GM13976 (cell line): Measurements from ENCODE around the gene STXBP5.

Source experiments
- DNase-seq: peaks from one replicate; pipeline ENCODE4 v3.0.0; 2012; ENCODE audit warnings: low spot score
- CTCF ChIP-seq: IDR thresholded peaks from 2 replicates; pipeline ENCODE4 v1.5.1; 2012; ENCODE audit warnings: borderline replicate concordance, mild to moderate bottlenecking; ENCODE audit not compliant: insufficient read depth; ENCODE audit errors: extremely low read depth, missing control alignments, control extremely low read depth
- in situ Hi-C: fragments of 300-500 bp; cut with MboI; formaldehyde crosslinking; loops from one replicate; pipeline ENCODE4 v1.12.0; 2022; ENCODE audit warnings: low sequenced_read_pairs, mixed read lengths, inconsistent platforms; ENCODE audit not compliant: unreplicated experiment

Gene STXBP5

GRCh38 chr6:147207351-147207750, 3.1 kb downstream of the STXBP5 start:
- in situ Hi-C loops = no loop called here
- no peak for DNase-seq
- no peak for TF ChIP-seq CTCF

- TF ChIP-seq CTCF = no peak
- in situ Hi-C loops = no loop called here
- DNase-seq = no peak
Measured at GRCh38 chr6:147207837-147208754, 3.9 kb downstream of the STXBP5 start.

- DNase-seq = no peak
- no peak for TF ChIP-seq CTCF
- in situ Hi-C loops = no loop called here
Measured at GRCh38 chr6:147209762-147210449, 5.7 kb downstream of the STXBP5 start.

GRCh38 chr6:147211349-147211748, 7.1 kb downstream of the STXBP5 start:
- in situ Hi-C loops = no loop called here
- DNase-seq = no peak
- no peak for TF ChIP-seq CTCF

- no peak for TF ChIP-seq CTCF
- no peak for DNase-seq
- in situ Hi-C loops = no loop called here
Measured at GRCh38 chr6:147211831-147212230, 7.6 kb downstream of the STXBP5 start.

- in situ Hi-C loops = no loop called here
- DNase-seq = no peak
- no peak for TF ChIP-seq CTCF
Measured at GRCh38 chr6:147212622-147213021, 8.4 kb downstream of the STXBP5 start.
